Neuronal stem cell (in vitro differentiated cells): Measurements from ENCODE around the gene ASF1A.

Experiments
- DNase-seq: peaks from one replicate; pipeline ENCODE4 v3.0.0-alpha.2; 2013; ENCODE audit warnings: low spot score
- H2AFZ ChIP-seq: one replicate; pipeline ENCODE4 v1.6.1; 2013; ENCODE audit warnings: mild to moderate bottlenecking, low read length, inconsistent platforms
- H2AK5ac ChIP-seq: 2 replicates; pipeline ENCODE4 v1.6.1; 2013; ENCODE audit warnings: low read depth, mild to moderate bottlenecking, inconsistent platforms, low read length, moderate library complexity, mixed read lengths
- H2BK120ac ChIP-seq: 2 replicates; pipeline ENCODE4 v1.6.1; 2013; ENCODE audit warnings: low read depth, mild to moderate bottlenecking, inconsistent platforms, low read length, moderate library complexity, mixed read lengths
- H2BK12ac ChIP-seq: one replicate; pipeline ENCODE4 v1.6.1; 2013; ENCODE audit warnings: low read length, inconsistent platforms
- H2BK15ac ChIP-seq: 2 replicates; pipeline ENCODE4 v1.6.1; 2013; ENCODE audit warnings: mild to moderate bottlenecking, low read length, inconsistent platforms, mixed read lengths
- H2BK5ac ChIP-seq: one replicate; pipeline ENCODE4 v1.6.1; 2013; ENCODE audit warnings: inconsistent platforms, mild to moderate bottlenecking, low read length, moderate library complexity
- H3K14ac ChIP-seq: one replicate; pipeline ENCODE4 v1.6.1; 2013; ENCODE audit warnings: low read length, inconsistent platforms
- H3K18ac ChIP-seq: 2 replicates; pipeline ENCODE4 v1.6.1; 2013; ENCODE audit warnings: low read length, inconsistent platforms
- H3K23ac ChIP-seq: 2 replicates; pipeline ENCODE4 v1.6.1; 2013; ENCODE audit warnings: low read depth, mild to moderate bottlenecking, mixed read lengths, low read length, inconsistent platforms; ENCODE audit not compliant: poor library complexity
- H3K27ac ChIP-seq: replicated peaks from 3 replicates; pipeline ENCODE4 v1.5.1; 2013; ENCODE audit warnings: low read length, inconsistent platforms
- H3K27me3 ChIP-seq, 3 experiments: 2 replicates each; pipeline ENCODE4 v1.6.1; 2013; ENCODE audit warnings: low read length in 3 of 3, mild to moderate bottlenecking in 2 of 3, inconsistent platforms in 1 of 3, low read depth in 1 of 3, mixed read lengths in 1 of 3, moderate library complexity in 1 of 3; ENCODE audit not compliant: control insufficient read depth in 3 of 3, insufficient read depth in 3 of 3
- H3K36me3 ChIP-seq, 2 donors: replicated peaks in 1 of 2; 2 replicates each; pipeline ENCODE4 v1.6.1; 2013; ENCODE audit warnings: low read length in 2 of 2; ENCODE audit not compliant: control insufficient read depth in 2 of 2, insufficient read depth in 2 of 2
- H3K4ac ChIP-seq: 2 replicates; pipeline ENCODE4 v1.6.1; 2013; ENCODE audit warnings: inconsistent platforms, mild to moderate bottlenecking, low read length, moderate library complexity
- H3K4me1 ChIP-seq, 2 donors: 1 replicate in 1 of 2; 2 replicates in 1 of 2; pipeline ENCODE4 v1.6.1; 2013; ENCODE audit warnings: low read length in 2 of 2, low read depth in 1 of 2; ENCODE audit not compliant: control insufficient read depth in 2 of 2, insufficient read depth in 1 of 2
- H3K4me2 ChIP-seq: one replicate; pipeline ENCODE4 v1.6.1; 2013; ENCODE audit warnings: mild to moderate bottlenecking, low read length, inconsistent platforms; ENCODE audit not compliant: insufficient read depth, poor library complexity, severe bottlenecking
- H3K4me3 ChIP-seq, 2 donors: 2 replicates each; pipeline ENCODE4 v1.5.1; 2013; ENCODE audit warnings: low read length in 2 of 2, mild to moderate bottlenecking in 2 of 2, inconsistent platforms in 1 of 2, moderate library complexity in 1 of 2
- H3K79me1 ChIP-seq: one replicate; pipeline ENCODE4 v1.6.1; 2013; ENCODE audit warnings: low read depth, mild to moderate bottlenecking, inconsistent platforms, low read length, moderate library complexity
- H3K9ac ChIP-seq: one replicate; pipeline ENCODE4 v1.6.1; 2013; ENCODE audit warnings: mild to moderate bottlenecking, low read depth, low read length, inconsistent platforms; ENCODE audit not compliant: poor library complexity
- H3K9me3 ChIP-seq, 2 donors: replicated peaks in 1 of 2; 2 replicates each; pipeline versions ENCODE3 to v1.6.1; 2013; ENCODE audit warnings: low read length in 2 of 2, mild to moderate bottlenecking in 2 of 2, inconsistent platforms in 1 of 2, low read depth in 1 of 2, mixed read lengths in 1 of 2, moderate library complexity in 1 of 2; ENCODE audit not compliant: control insufficient read depth in 2 of 2, insufficient read depth in 1 of 2
- H4K8ac ChIP-seq: one replicate; pipeline ENCODE4 v1.6.1; 2013; ENCODE audit warnings: low read depth, mild to moderate bottlenecking, inconsistent platforms, low read length, moderate library complexity
- H4K91ac ChIP-seq: one replicate; pipeline ENCODE4 v1.6.1; 2013; ENCODE audit warnings: low read length, low read depth, mild to moderate bottlenecking, inconsistent platforms; ENCODE audit not compliant: poor library complexity
- WGBS, 2 donors: extraction: QIAGEN DNeasy Blood & Tissue Kit; methylation state at CpG; one replicate each; pipeline ENCODE4 v1.1.7; 2013; ENCODE audit warnings: missing lambda C conversion rate in 2 of 2, mixed read lengths in 1 of 2; ENCODE audit not compliant: insufficient read length in 2 of 2, insufficient replicate concordance in 1 of 2; ENCODE audit errors: extremely low coverage in 2 of 2; 5-methylcytosine and 5-hydroxymethylcytosine counted together

Gene ASF1A

DNA sequence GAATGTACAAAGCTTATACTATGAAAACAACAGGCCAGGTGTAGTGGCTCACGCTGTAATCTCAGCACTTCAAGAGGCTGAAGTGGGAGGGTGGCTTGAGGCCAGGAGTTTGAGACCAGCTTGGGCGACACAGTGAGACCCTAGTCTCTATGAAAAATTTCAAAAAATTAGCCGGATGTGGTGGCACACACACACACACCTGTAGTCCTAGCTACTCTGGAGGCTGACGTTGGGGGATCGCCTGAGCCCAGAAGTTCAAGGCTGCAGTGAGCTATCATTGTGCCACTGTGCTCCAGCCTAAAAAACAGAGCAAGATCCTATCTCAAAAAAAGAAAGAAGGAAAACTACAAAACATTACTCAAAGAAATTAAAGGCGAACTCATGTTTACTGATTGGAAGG, 7.3 kb upstream of the ASF1A start:
- H3K9ac ChIP-seq = no peak overlapping the region
- H3K4me3 ChIP-seq = no peak overlapping the region
- peaks cover 2% of the 10 kb centered on the region for H3K79me1 ChIP-seq
- H4K91ac ChIP-seq = no peak overlapping the region
- no peak for DNase-seq
- H3K4ac ChIP-seq = no peak overlapping the region
- no peak overlapping the region for H2BK120ac ChIP-seq
- H3K27ac ChIP-seq = no peak overlapping the region
- H3K4me2 ChIP-seq = no peak overlapping the region
- H3K27me3 ChIP-seq = no peaks in the 10 kb centered on the region
- no peak overlapping the region for H2AFZ ChIP-seq
- no peak overlapping the region for H2BK5ac ChIP-seq
- no peak overlapping the region for H2AK5ac ChIP-seq
- H3K9me3 ChIP-seq = peaks cover 0 to 5% of the 10 kb centered on the region in 2 donors
- no peak overlapping the region for H4K8ac ChIP-seq
- no peak overlapping the region for H3K18ac ChIP-seq
- H3K4me1 ChIP-seq = peaks cover 2 to 5% of the 10 kb centered on the region in 2 donors
- H2BK15ac ChIP-seq = no peak overlapping the region
- no peak overlapping the region for H3K23ac ChIP-seq
- no peaks in the 10 kb centered on the region for H3K36me3 ChIP-seq
- WGBS, 2 donors = no CpG with 5 or more reads among the region's 6 CpGs
- H2BK12ac ChIP-seq = no peak overlapping the region
- H3K14ac ChIP-seq = no peak overlapping the region

DNA sequence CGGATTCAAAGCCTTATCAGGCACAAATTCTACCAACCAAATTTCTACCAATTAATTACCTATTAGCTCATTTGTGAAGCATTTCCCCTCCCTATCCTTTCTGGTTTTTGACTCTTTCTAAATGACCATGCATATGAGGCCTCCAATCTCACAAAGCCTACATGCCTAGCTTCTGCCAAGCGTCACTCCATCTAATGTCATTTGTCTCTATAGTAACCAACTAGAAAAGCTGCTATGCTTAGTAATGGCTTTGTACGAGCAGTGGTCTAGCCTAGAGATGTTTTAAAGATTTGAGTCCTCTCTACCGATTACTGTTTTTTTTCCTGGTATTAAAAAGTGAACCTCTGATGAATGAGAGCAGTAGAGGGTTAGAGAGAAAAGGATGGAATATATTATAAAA, 4.8 kb upstream of the ASF1A start:
- H3K4me2 ChIP-seq = no peak overlapping the region
- H3K79me1 ChIP-seq = peaks cover 2% of the 10 kb centered on the region
- no peaks in the 10 kb centered on the region for H3K36me3 ChIP-seq
- no CpG with 5 or more reads among the region's 4 CpGs for WGBS, 2 donors
- no peak overlapping the region for H3K4ac ChIP-seq
- no peak overlapping the region for H3K27ac ChIP-seq
- no peak overlapping the region for H3K9ac ChIP-seq
- no peak overlapping the region for H2BK12ac ChIP-seq
- no peak overlapping the region for H3K18ac ChIP-seq
- H2BK120ac ChIP-seq = no peak overlapping the region
- H2AK5ac ChIP-seq = no peak overlapping the region
- H2BK5ac ChIP-seq = no peak overlapping the region
- no peak overlapping the region for H3K14ac ChIP-seq
- H2BK15ac ChIP-seq = no peak overlapping the region
- H3K27me3 ChIP-seq = no peaks in the 10 kb centered on the region
- H3K4me1 ChIP-seq = peaks cover 0 to 9% of the 10 kb centered on the region in 2 donors
- no peak overlapping the region for H3K4me3 ChIP-seq
- no peak overlapping the region for H4K91ac ChIP-seq
- no peak for DNase-seq
- no peaks in the 10 kb centered on the region for H3K9me3 ChIP-seq
- H3K23ac ChIP-seq = no peak overlapping the region
- no peak overlapping the region for H4K8ac ChIP-seq
- no peak overlapping the region for H2AFZ ChIP-seq

DNA sequence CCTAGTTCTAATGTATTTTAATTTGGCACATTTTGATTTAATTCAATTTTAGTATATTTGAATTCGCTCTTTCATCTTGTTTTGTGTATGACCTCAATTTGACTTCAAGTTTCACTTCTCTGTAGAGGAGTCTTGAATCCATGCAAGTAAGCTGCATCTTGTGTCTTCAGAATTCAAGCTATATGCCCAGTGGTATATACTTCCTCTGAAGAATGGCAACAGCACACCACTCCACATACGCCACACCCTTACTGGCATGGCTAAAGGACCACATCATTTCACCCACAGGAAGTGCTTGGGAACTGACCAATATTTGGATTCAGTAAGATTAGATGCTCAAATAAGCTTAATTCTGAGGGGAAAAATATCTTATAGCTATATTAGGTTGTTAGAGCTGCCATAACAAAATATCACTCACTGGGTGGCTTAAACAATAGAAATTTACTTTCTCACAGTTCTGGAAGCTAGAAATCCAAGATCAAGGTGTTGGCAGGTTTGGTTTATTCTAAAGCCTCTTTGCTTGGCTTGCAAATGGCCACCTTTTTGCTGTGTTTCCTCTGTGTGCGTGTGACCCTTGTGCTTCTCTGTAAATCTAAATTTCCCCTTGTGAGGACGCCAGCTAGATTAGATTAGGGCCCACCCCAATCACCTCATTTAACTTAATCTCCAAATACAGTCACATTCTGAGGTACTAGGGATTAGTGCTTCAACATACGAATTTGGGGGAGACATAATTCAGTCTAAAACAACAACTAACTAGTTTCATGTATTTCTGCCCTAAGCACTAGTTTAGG, 2.8 kb upstream of the ASF1A start:
- Histone ChIP-seq H3K79me1 (peaks cover 2% of the 10 kb centered on the region), H3K36me3 (peaks cover 0 to 5% of the 10 kb centered on the region in 2 donors), H2BK5ac (no peak overlapping the region), H2BK12ac (no peak overlapping the region), H2AK5ac (no peak overlapping the region), H3K14ac (no peak overlapping the region), H2AFZ (no peak overlapping the region), H3K9me3 (no peaks in the 10 kb centered on the region), H3K4me2 (no peak overlapping the region), H4K8ac (no peak overlapping the region), H3K4ac (no peak overlapping the region), H3K4me3 (no peak overlapping the region), H4K91ac (no peak overlapping the region), H3K9ac (no peak overlapping the region), H3K4me1 (peaks cover 0 to 9% of the 10 kb centered on the region in 2 donors), H3K18ac (no peak overlapping the region), H3K27ac (no peak overlapping the region), H2BK15ac (no peak overlapping the region), H3K27me3 (no peaks in the 10 kb centered on the region), H2BK120ac (no peak overlapping the region), H3K23ac (no peak overlapping the region)
- no CpG with 5 or more reads among the region's 5 CpGs for WGBS, 2 donors
- DNase-seq = no peak

DNA sequence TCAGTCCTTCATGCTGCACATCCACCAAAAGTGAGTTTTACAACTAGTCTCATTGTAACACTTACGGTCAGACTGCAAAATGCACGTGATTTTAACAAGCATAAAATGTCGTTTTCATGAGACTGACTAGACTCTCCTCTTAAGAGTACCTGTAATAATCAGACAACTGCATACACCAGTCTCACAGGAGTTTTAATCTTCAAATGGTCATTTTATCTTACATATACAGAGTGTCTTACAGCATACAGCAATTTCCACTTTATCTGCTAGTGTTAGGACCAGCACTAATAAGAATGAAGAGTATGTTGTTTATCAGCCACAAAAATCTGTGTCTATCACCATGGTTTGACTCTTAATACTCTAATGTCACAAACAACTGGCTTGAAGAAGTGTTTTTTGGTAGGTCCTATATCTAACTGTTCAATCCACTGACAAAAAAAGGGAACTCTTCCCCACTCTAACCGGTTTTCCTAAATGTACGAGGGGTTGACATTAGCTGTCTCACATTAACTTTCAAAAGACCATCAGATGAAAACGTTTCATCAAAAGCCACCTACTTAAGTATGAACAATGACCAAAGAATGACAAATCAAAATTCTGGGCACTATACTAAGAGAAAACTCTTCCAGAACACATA, 1.5 kb upstream of the ASF1A start:
- no peak overlapping the region for H3K9ac ChIP-seq
- no peak overlapping the region for H3K4me2 ChIP-seq
- no peak overlapping the region for H3K4ac ChIP-seq
- no peak overlapping the region for H2AK5ac ChIP-seq
- H2BK12ac ChIP-seq = no peak overlapping the region
- peaks cover 3 to 9% of the 10 kb centered on the region in 2 donors for H3K4me1 ChIP-seq
- H3K14ac ChIP-seq = no peak overlapping the region
- no peaks in the 10 kb centered on the region for H3K9me3 ChIP-seq
- DNase-seq = no peak
- peaks cover 0 to 18% of the 10 kb centered on the region in 2 donors for H3K36me3 ChIP-seq
- no peak overlapping the region for H3K18ac ChIP-seq
- H3K4me3 ChIP-seq = no peak overlapping the region
- H4K91ac ChIP-seq = no peak overlapping the region
- no peak overlapping the region for H2AFZ ChIP-seq
- no peaks in the 10 kb centered on the region for H3K27me3 ChIP-seq
- H2BK120ac ChIP-seq = no peak overlapping the region
- no peak overlapping the region for H2BK5ac ChIP-seq
- WGBS, 2 donors = no CpG with 5 or more reads among the region's 6 CpGs
- H4K8ac ChIP-seq = no peak overlapping the region
- no peak overlapping the region for H2BK15ac ChIP-seq
- peaks cover 2% of the 10 kb centered on the region for H3K79me1 ChIP-seq
- H3K23ac ChIP-seq = no peak overlapping the region
- H3K27ac ChIP-seq = no peak overlapping the region
